Measurements from ENCODE around the gene C12orf76.
"Not testable (repeated sequence)": the region's sequence is repeated elsewhere in the genome, so short reads cannot be mapped to it uniquely, and the experiment has no call there.

Gene C12orf76

DNA sequence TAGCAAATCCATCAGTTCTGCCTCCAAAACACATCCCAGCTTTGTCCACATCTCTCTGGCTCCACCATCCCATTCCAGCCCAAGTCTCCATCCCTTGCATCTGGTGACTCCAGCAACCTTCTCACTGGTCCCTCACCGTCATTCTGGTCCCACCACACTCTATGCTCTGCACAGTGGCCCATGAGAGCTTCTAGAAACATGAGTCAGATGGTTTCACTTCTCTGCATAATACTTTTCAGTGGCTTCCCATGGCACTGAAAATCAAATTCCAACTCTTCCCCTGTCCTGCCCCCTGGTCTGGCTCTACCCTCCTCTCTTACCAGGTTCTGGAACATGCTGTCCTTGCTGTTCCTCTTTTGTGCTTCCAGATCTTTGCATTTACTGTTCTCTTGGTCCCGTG is 17.2 kb upstream of the C12orf76 start:
- no peak for DNase-seq (ENCODE audit: low read depth)

DNA sequence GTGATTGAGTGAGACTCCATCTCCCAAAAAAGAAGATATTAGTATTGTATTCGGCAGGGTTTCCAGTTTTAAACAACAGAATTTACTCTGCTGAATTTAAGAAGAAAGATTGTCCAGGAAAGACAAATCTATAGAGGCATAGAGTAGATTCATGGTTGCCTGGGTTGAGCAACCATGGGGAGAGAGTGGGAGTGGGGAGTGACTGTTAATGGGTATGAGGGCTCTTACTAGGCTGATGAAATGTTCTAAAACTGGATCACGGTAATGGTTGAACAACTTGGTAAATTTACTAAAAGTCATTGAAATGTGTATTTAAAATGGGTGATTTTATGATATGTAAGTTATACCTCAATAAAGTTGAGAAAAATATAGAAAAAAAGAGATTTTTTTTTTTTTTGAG is 13.9 kb upstream of the C12orf76 start:
- DNase-seq (ENCODE audit: low read depth): no peak

DNA sequence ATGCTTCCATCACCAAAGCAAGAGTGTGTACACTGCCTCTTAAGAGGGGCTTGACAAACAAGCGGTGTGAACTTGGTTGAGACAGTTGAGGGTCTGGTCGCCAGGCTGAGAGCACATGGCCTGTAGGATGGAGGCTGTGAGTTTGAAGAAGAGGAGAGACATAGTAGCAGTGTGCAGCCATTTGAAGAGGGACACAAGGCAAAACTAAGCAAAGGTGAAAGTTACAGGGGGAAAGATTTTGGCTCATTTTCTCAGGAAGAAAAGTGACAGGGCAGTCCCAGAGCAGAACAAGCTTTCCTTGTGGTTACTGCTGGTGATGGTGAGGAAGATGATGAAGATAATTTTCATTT is 11.3 kb upstream of the C12orf76 start:
- no peak for DNase-seq (ENCODE audit: low read depth)

DNA sequence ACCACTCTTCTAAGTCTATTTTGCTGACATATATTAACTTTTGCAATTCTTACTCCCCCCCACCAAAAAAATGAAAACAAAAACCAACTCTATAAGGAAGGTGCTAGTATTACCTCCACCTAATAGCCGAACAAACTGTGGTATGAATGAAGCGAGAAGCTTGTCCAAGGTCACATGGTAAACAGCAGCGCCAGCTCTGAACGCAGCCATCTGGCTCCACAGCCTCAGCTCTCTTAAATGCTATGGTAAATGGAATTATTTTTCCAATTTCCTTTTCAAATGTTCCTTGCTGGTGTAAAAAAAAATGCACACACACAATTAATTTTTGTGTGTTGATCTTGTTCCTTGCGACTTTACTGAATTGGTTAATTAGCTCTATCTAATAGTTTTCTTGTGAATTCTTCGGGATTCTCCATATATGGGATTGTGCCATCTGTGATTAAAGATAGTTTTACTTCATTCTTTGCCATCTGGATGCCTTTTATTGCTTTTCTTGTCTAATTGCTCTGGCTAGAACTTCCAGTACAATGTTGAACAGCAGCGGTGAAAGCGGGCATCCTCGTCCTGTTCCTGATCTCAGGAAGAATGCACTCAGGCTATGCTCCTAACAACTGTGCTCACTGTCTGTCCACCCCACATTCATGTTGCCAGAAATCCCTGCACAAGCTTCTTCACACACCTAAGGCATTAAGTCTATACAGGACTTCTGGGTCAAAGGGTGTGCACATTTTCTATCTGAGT is 10.7 kb upstream of the C12orf76 start:
- DNase-seq (ENCODE audit: low read depth): no peak

DNA sequence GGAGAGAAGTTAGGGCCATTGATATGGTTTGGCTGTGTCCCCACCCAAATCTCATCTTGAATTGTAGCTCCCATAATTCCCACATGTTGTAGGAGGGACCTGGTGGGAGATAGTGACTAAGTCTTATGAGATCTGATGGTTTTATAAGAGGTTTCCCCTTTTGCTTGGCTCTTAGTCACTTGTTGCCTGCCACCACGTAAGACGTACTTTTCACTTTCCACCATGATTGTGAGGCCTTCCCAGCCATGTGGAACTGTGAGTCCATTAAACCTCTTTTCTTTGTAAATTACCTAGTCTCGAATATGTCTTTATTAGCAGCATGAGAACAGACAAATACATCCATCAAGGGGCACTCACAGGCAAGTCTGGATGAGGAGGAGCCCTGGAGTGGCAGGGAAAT is 8.3 kb upstream of the C12orf76 start:
- DNase-seq (ENCODE audit: low read depth): not testable (repeated sequence)

DNA sequence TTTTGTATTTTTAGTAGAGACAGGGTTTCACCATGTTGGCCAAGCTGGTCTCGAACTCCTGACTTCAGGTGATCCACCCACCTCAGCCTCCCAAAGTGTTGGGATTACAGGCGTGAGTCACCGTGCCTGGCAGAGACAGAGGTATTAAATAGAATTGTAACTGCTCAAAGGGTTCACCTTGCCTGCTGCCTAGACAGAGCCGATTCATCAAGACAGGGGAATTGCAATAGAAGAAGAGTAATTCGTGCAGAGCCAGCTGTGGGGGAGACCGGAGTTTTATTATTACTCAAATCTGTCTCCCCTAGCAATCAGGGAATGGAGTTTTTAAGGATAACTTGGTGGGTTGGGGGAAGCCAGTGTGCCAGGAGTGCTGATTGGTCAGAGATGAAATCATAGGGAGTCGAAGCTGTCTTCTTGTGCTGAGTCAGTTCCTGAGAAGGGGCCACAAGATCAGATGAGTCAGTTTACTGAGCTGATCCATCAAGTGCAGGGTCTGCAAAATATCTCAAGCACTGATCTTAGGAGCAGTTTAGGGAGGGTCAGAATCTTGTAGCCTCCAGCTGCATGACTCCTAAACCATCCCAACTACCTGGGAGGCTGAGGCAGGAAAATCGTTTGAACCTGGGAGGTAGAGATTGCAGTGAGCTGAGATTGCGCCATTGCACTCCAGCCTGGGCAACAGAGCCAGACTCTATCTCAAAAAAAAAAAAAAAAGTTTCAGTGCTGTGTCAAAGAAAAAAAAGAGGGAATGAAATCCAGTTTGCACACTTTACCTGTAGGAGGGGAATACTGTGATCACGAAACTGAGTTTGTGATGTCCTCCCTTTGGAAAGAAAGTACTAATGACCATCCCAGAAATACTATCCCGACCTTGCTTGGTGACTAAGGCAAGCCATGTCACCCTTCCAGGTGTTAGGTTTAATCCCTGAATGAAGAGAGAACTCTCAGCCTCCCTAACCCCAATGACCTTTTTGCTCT is 7.3 kb upstream of the C12orf76 start:
- peak; percentile 13 for DNase-seq (ENCODE audit: low read depth)

DNA sequence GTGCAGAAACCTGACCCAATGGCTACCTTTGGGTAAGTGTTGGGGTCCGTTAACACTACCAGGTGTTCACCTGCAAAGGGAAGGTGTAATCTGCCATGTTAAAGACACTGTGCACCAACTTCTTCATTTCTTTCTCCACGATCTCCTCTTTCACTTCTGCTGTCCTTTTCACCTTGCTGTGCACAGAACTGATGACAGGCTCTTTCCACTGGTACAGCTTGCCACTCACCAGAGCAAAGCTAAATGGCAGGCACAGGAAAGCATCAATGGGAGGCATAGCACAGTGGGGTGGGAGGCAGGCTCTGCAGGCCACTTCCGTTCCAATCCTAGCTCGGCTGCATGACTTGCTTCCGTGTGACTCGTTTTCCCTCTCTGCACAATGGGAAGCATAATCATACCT is 2.6 kb upstream of the C12orf76 start:
- no peak for DNase-seq (ENCODE audit: low read depth)

DNA sequence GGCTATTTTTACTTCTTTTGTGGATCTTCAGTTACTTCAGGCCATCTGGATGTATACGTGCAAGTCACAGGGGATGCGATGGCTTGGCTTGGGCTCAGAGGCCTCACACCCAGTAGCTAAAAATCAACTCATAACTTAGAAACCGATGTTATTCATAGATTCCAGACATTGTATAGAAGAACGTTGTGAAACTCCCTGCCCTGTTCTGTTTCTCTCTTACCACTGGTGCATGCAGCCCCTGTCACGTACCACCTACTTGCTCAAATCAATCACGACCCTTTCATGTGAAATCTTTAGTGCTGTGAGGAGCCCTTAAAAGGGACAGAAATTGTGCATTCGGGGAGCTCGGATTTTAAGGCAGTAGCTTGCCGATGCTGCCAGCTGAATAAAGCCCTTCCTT is 1.3 kb upstream of the C12orf76 start:
- DNase-seq (ENCODE audit: low read depth): not testable (repeated sequence)

DNA sequence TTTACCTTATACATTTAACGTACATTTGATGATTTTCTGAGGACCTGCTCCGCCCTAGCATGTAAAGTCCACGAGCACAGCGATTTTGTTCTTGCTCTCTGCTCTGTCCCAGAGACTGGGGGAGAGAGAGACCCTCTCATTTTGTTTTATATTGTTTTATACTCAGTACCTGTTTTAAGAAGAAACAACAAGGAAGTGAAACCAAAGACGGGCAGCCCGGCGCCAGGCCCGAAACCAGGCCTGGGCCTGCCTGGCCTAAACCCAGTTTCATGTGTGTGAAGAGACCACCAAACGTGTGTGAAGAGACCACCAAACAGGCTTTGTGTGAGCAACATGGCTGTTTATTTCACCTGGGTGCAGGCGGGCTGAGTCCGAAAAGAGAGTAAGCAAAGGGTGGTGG is 712 bp upstream of the C12orf76 start:
- not testable (repeated sequence) for DNase-seq (ENCODE audit: low read depth)

DNA sequence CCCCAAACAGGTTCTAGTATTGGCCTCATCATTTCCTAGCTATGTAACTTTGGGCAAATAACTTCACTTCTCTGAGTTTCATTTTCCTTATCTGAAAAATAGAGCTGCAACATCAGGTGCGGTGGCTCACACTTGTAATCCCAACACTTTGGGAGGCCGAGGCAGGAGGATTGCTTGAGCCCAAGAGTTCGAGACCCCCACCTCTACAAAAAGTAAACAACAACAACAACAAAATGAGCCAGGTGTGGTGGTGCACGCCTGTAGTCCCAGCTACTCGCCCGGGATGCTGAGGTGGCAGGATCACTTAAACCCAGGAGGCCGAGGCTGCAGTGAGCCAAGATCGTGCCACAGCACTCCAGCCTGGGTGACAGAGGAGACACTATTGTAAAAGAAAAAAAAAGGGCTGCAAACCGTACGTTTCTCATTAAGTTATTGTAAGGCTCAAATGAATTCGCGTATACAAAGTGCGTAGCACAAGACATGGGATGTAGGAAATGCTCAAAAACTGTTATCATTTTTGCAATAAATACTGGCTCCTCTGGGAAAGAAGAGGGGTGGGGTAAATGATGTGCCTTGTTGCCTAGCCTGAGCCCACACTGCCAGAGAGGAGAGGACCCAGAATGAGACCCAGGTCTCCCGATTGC is 903 bp downstream of the C12orf76 start:
- DNase-seq (ENCODE audit: low read depth): no peak

DNA sequence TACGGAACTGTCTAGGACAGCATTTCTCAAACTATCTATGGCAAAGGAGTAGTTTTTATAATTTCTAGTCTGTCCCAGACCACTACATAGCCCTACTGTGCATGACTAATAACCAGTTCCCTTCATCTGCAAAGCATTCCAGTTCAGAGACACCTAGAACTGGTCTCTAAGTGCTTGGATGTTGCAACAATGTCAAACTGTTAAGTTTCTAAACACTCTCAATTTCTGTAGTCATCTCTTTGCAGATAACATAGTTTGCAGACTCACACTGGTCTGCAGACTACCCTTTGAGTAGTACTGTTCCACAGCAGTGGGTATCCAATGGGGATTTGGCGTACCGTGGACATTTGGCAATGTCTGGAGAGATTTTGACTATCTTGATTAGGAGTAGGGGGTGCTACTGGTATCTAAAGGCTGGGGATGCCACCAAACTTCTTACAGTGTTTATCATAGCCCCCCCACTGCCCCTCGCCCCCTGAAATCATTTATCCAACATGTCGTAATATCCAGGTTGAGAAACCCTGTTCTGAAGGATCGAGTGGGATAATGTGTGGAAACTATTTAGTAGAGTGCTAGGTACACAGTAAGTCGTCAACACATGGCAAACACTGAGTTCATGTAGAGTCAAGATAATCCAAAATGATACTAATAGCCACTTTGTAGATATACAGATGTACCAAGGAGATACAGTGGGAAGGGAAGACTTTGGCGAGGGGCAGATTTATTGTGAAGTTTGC is 1.7 kb downstream of the C12orf76 start:
- DNase-seq (ENCODE audit: low read depth): no peak

DNA sequence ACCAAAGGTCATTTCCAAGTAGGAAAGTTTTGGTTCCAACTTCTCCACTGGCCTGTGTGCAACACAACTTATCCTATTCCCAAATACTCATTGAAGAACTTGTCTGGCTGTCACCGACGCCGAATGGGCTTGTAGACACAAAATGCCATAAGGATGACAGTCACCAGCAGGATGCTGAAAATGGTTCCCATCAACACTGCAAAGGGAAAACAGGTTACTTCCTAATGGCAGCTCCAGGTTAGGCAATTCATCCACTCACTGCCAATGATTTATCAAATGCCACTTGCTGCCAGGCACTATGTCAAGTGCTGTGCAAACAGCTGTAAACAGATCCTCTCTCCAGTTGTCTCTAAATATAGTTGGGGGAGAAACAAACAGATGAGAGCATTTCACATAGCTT is 6.1 kb downstream of the C12orf76 start:
- DNase-seq (ENCODE audit: low read depth): no peak

DNA sequence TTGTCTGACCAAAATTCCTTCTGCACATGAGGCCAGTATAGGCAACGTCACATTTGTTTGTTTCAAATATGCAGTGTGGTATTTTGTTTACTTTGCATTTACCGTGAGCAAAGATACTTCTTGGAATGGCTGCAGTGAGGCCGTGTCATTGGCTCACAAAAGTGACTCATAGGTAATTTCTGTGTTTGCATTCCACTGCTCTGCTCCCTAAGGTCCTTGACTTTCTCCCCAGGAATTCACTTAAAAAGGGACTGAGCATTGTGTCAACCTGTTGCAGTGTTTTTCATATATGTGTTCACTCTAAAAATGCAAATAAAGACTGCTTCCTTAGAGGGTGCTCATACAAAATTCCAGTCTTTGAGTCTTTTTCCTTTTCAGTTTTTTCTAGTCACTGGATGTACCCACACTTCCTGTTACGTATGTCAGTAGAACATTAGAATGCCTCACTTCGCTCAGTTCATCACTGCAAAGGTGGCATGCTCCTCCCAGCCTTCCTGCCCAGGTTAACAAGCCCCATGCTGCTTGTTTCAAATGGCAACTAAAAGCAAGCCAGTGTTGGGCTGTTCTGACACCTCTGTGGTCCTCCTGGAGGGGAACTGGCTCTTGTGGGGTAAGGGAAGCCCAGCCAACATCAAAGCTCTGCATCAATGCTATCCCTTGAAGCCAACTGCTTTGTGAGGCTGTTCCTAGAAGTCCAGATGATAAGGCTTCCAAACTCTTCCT is 9.1 kb downstream of the C12orf76 start:
- DNase-seq (ENCODE audit: low read depth): no peak

DNA sequence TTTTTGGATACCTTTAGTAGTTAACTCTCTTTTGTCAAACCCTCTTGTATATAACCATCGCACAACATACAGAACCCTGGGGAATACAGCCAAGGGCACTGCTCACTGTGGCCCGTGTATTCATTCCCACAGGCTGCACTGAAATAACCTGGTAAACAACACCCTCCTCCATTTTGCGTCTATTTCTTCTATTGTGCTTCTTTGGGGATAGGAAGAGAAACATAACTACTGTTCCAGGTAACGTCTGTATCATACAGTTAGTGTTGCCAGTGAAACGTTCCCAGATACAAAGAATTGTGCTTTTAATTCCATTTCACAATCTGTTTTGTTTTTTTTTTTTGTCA is 9.6 kb downstream of the C12orf76 start:
- DNase-seq (ENCODE audit: low read depth): no peak

DNA sequence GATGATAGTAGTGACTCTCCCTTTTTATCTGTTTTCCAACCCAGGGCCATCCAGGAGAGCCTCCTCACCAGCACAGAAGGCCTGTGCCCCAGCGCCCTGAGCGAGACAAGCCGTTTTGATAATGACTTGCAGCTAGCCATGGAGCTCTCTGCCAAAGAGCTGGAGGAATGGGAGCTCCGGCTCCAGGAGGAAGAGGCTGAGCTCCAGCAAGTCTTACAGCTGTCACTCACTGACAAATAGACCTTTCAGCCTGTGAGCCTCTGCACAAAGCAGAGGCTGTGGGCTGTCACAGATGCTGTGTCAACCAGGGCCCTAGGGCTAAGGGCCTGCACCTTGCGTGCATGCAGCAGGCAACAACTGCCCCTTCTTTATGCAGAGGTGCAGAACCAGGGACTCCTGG is 11.0 kb downstream of the C12orf76 start:
- DNase-seq (ENCODE audit: low read depth): no peak

DNA sequence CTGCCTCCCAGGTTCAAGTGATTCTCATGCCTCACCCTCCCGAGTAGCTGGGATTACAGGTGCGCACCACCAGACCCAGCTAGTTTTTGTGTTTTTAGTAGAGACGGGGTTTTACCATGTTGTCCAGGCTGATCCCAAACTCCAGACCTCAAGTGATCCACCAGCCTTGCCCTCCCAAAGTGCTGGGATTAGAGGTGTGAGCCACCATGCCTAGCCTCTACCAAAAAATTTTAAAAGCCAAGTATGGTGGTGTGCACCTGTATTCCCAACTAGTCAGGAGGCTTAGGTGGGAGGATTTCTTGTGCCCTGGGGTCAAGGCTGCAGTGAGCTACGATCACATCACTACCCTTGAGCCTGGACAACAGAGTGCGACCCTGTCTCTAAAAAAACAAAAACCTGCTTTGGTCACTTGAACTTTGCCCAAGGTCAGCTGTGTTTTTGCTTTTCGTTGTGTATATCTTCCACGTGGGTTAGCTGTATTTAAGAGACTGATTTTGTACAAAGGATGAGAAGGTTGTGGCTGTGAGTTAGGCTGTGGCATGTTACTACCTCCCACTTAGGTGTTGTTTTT is 12.7 kb downstream of the C12orf76 start:
- DNase-seq (ENCODE audit: low read depth): no peak

DNA sequence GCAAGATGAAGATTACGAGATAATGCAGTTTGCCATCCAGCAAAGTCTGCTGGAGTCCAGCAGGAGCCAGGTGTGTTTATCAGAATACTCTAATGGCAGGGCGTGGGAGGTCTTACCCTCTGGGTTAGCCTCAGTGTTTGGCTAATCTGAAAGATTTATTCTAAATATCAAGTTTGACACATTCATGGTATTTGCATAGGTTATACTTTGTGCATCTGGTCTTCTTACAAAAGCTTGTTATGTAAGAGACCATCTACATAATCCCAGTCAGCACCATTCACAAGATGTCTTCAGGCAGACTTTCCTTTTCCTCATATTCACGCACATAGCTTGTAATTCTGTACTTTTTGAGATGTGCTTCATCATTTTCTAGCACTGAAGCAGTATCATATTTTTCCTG is 14.4 kb downstream of the C12orf76 start:
- no peak for DNase-seq (ENCODE audit: low read depth)

DNA sequence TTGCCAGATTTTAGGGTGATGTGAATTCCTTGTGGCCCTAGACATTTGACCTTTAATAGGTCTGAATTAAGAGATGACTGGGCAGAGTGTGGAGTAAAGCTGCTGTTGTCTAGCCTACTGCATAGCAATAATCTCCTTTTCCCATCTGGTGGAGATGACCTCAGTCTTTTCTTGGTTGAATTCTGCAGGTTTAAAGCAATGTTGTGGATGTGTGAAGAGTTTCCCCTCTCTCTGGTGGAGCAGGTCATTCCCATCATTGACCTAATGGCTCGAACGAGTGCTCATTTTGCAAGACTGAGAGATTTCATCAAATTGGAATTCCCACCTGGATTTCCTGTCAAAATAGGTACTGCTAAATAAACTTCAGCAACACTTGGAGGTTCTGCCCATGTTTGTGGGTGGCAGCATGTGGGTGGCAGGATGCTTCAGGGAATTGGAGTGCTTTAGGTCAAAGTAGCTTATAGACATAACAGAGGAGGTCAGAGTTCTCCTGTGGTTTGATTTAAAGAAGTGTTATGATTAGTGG is 19.0 kb downstream of the C12orf76 start:
- no peak for DNase-seq (ENCODE audit: low read depth)

DNA sequence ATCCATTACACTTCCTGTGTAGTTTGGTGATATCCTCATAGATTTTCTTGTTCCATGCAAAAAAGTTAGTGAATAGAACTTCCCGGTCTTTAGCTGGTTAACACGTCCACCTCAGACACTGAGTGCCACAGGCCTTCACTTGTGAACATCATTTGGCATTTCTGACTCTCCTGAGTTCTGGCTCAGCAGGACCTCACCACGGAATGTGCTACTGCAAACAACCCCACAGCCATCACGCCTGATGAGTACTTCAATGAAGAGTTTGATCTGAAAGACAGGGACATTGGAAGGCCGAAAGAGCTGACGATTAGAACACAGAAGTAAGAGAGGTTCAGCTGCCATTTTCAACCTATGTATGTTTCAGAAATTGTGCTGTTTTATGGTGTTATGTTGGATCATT is 20.0 kb downstream of the C12orf76 start:
- DNase-seq (ENCODE audit: low read depth): no peak

DNA sequence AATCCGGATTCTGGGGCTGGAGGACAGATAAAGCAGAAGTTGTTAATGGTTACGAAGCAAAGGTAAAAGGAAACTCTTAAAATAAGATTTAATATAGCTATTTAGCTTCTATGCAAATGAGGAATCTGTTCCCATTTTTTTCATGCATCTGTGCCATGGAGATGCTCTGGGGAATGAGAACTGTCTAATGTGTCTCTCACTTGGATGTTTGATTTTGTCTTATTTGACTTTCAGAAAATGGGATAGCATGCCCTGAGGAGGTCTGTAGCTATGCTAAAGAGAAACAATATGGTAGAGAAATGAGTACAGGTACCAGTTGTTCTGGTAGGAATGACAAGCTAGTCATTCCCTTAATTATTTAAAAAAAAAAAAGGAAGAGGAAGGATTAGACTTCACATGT is 24.3 kb downstream of the C12orf76 start:
- DNase-seq (ENCODE audit: low read depth): no peak
